Stimulated activated CD4-positive, alpha-beta T cell treated with anti-CD3 and anti-CD28 coated beads, Interleukin-4, amount 100 ng/mL, for 1 hour (primary cell): Measurements from ENCODE around the gene SMYD4.
A peak's percentile ranks its signal among the peaks of the same experiment; 100 is the strongest.
"Not testable (repeated sequence)": the region's sequence is repeated elsewhere in the genome, so short reads cannot be mapped to it uniquely, and the experiment has no call there.

Source experiments
- DNase-seq: peaks from one replicate; pipeline ENCODE4 v3.0.0-alpha.2; 2020

SMYD4 gene

GRCh38 chr17:1829592-1830257, at the start of gene SMYD4, which contains the start of gene RPA1:
TSS of gene SMYD4 (minus strand) at chr17:1829902. CDS start at chr17:1827994, 1,908 bp downstream.
TSS of gene RPA1 (plus strand) at chr17:1830005. CDS start at chr17:1830094, 89 bp downstream.
- peak; percentile 88 for DNase-seq

- DNase-seq: no peak
Observed at GRCh38 chr17:1878419-1879121, 48.9 kb upstream of the SMYD4 start.

- DNase-seq: no peak
Observed at GRCh38 chr17:1875597-1875996, 45.9 kb upstream of the SMYD4 start.

GRCh38 chr17:1873418-1873817, 43.7 kb upstream of the SMYD4 start:
- DNase-seq: no peak

GRCh38 chr17:1872976-1873375, 43.3 kb upstream of the SMYD4 start:
- DNase-seq: no peak

GRCh38 chr17:1872254-1872653, 42.6 kb upstream of the SMYD4 start:
- DNase-seq: no peak

GRCh38 chr17:1871756-1872155, 42.1 kb upstream of the SMYD4 start:
- no peak for DNase-seq

- no peak for DNase-seq
Observed at GRCh38 chr17:1870592-1870991, 40.9 kb upstream of the SMYD4 start.

GRCh38 chr17:1868090-1868489, 38.4 kb upstream of the SMYD4 start:
- DNase-seq: no peak

GRCh38 chr17:1867307-1867706, 37.6 kb upstream of the SMYD4 start:
- DNase-seq: no peak

GRCh38 chr17:1865252-1866037, 35.7 kb upstream of the SMYD4 start:
- DNase-seq: peak; percentile 42

- no peak for DNase-seq
Observed at GRCh38 chr17:1861391-1862010, 31.8 kb upstream of the SMYD4 start.

GRCh38 chr17:1860978-1861377, 31.3 kb upstream of the SMYD4 start:
- DNase-seq: no peak

GRCh38 chr17:1856462-1856861, 26.8 kb upstream of the SMYD4 start:
- not testable (repeated sequence) for DNase-seq

GRCh38 chr17:1853698-1854097, 24.0 kb upstream of the SMYD4 start:
- DNase-seq: no peak

- DNase-seq: no peak
Observed at GRCh38 chr17:1852327-1852726, 22.6 kb upstream of the SMYD4 start.

- no peak for DNase-seq
Observed at GRCh38 chr17:1847191-1847590, 17.5 kb upstream of the SMYD4 start.

- DNase-seq: no peak
Observed at GRCh38 chr17:1843947-1844346, 14.2 kb upstream of the SMYD4 start.

GRCh38 chr17:1839516-1839915, 9.8 kb upstream of the SMYD4 start:
- DNase-seq: no peak

- DNase-seq: no peak
Observed at GRCh38 chr17:1834380-1835149, 4.9 kb upstream of the SMYD4 start.

GRCh38 chr17:1830288-1830687, 586 bp upstream of the SMYD4 start:
- peak; percentile 8 for DNase-seq

GRCh38 chr17:1829216-1829591, 498 bp downstream of the SMYD4 start:
- no peak for DNase-seq
